Measurements from ENCODE around the gene KRT77. TPM values are rescaled to one million over a fixed set of nuclear protein-coding genes. Genes with fewer than 3 reads are reported as not detected.
"Not testable (repeated sequence)": the region's sequence is repeated elsewhere in the genome, so short reads cannot be mapped to it uniquely, and the experiment has no call there.

KRT77 gene
- not detected for polyA plus RNA-seq (2012; ENCODE audit: insufficient read depth, insufficient read length, low read depth)

GRCh38 chr12:52703424-52703823, at the start of gene KRT77:
Gene KRT77 (minus strand): TSS chr12:52703524. CDS start chr12:52703434, 90 bp downstream.
- H3K27me3 ChIP-seq = peaks cover 8% of the 10 kb centered on the region
- H3K36me3 ChIP-seq = no peaks in the 10 kb centered on the region
- H3K9me3 ChIP-seq = no peaks in the 10 kb centered on the region
- no peak within 1 kb of the TSS for H3K4me3 ChIP-seq (ENCODE audit: low read depth, low read length)
- no peaks in the 10 kb centered on the region for H3K4me1 ChIP-seq
- DNase-seq = no peak
- no peak for TF ChIP-seq CTCF (IDR thresholded peaks at IDR 0.05; ENCODE audit: low read depth, low read length)

- Histone ChIP-seq H3K36me3 (no peaks in the 10 kb centered on the region), H3K27me3 (peaks cover 11% of the 10 kb centered on the region; the same call in 1 of the 2 replicates), H3K4me1 (no peaks in the 10 kb centered on the region), H3K9me3 (no peaks in the 10 kb centered on the region), H3K4me3 (ENCODE audit: low read depth, low read length) (no peak overlapping the region)
- DNase-seq = no peak
- no peak for TF ChIP-seq CTCF (IDR thresholded peaks at IDR 0.05; ENCODE audit: low read depth, low read length)
Measured at GRCh38 chr12:52752516-52752915, 49.2 kb upstream of the KRT77 start.

GRCh38 chr12:52751795-52752194, 48.5 kb upstream of the KRT77 start:
- H3K36me3 ChIP-seq = no peaks in the 10 kb centered on the region
- H3K4me3 ChIP-seq (ENCODE audit: low read depth, low read length) = no peak overlapping the region
- no peaks in the 10 kb centered on the region for H3K4me1 ChIP-seq
- no peak for DNase-seq
- no peak for TF ChIP-seq CTCF (IDR thresholded peaks at IDR 0.05; ENCODE audit: low read depth, low read length)
- no peaks in the 10 kb centered on the region for H3K9me3 ChIP-seq
- peaks cover 11% of the 10 kb centered on the region; the same call in 1 of the 2 replicates for H3K27me3 ChIP-seq

- peaks cover 15% of the 10 kb centered on the region; the same call in 1 of the 2 replicates for H3K27me3 ChIP-seq
- DNase-seq; H3K4me1 ChIP-seq; H3K9me3 ChIP-seq; H3K36me3 ChIP-seq; H3K4me3 ChIP-seq (ENCODE audit: low read depth, low read length): not testable (repeated sequence)
Measured at GRCh38 chr12:52750532-52750931, 47.2 kb upstream of the KRT77 start.

- Histone ChIP-seq H3K4me1 (no peaks in the 10 kb centered on the region), H3K4me3 (ENCODE audit: low read depth, low read length) (no peak overlapping the region), H3K27me3 (peaks cover 15% of the 10 kb centered on the region; the same call in 1 of the 2 replicates), H3K9me3 (no peaks in the 10 kb centered on the region), H3K36me3 (no peaks in the 10 kb centered on the region)
- TF ChIP-seq CTCF (IDR thresholded peaks at IDR 0.05; ENCODE audit: low read depth, low read length) = no peak
- DNase-seq = no peak
Measured at GRCh38 chr12:52749827-52750226, 46.5 kb upstream of the KRT77 start.

GRCh38 chr12:52748578-52748977, 45.3 kb upstream of the KRT77 start:
- Histone ChIP-seq H3K27me3 (peaks cover 15% of the 10 kb centered on the region; the same call in 1 of the 2 replicates), H3K4me3 (ENCODE audit: low read depth, low read length) (no peak overlapping the region), H3K9me3 (no peaks in the 10 kb centered on the region), H3K36me3 (no peaks in the 10 kb centered on the region), H3K4me1 (no peaks in the 10 kb centered on the region)
- no peak for DNase-seq
- TF ChIP-seq CTCF (IDR thresholded peaks at IDR 0.05; ENCODE audit: low read depth, low read length) = no peak

GRCh38 chr12:52745554-52745953, 42.2 kb upstream of the KRT77 start:
- TF ChIP-seq CTCF (IDR thresholded peaks at IDR 0.05; ENCODE audit: low read depth, low read length) = no peak
- Histone ChIP-seq H3K36me3 (no peaks in the 10 kb centered on the region), H3K4me1 (no peaks in the 10 kb centered on the region), H3K4me3 (ENCODE audit: low read depth, low read length) (no peak overlapping the region), H3K9me3 (no peaks in the 10 kb centered on the region), H3K27me3 (peaks cover 31% of the 10 kb centered on the region)
- DNase-seq = no peak

All from BE2C (cell line).